HepG2 (cell line): ENCODE measurements around the gene VDAC1. TPM values are rescaled to one million over a fixed set of nuclear protein-coding genes. Genes with fewer than 3 reads are reported as not detected.

Experiments used
- ASH2L ChIP-seq: fragments of 300-600, 200-600 bp; sonication (generic); IDR thresholded peaks from 2 replicates; pipeline ENCODE4 v1.7.0; 2017; ENCODE audit warnings: low read depth, mild to moderate bottlenecking, moderate library complexity, mixed read lengths, low read length; ENCODE audit not compliant: insufficient read length
- ATF2 ChIP-seq: sonication (generic); formaldehyde crosslinking; IDR thresholded peaks from 2 replicates; pipeline ENCODE4 v1.4.0; 2020; ENCODE audit warnings: missing genetic modification reagents
- BCL6 ChIP-seq: IDR thresholded peaks from 2 replicates; pipeline ENCODE4 v1.6.1; 2016; ENCODE audit warnings: missing genetic modification reagents, missing compliant biosample characterization
- CBX1 ChIP-seq: IDR thresholded peaks from one replicate; pipeline ENCODE4 v1.6.1; 2016; ENCODE audit warnings: antibody characterized with exemption, low read depth
- DRAP1 ChIP-seq: IDR thresholded peaks from 2 replicates; pipeline ENCODE4 v1.6.1; 2016; ENCODE audit warnings: missing genetic modification reagents, missing compliant biosample characterization
- HNF1B ChIP-seq: sonication (generic); formaldehyde crosslinking; IDR thresholded peaks from 2 replicates; pipeline ENCODE4 v1.5.1; 2020; ENCODE audit warnings: mild to moderate bottlenecking, moderate library complexity, missing genetic modification reagents
- KLF13 ChIP-seq: sonication (generic); formaldehyde crosslinking; IDR thresholded peaks from 2 replicates; pipeline ENCODE4 v1.4.0; 2020; ENCODE audit warnings: mild to moderate bottlenecking, missing genetic modification reagents
- MEIS1 ChIP-seq: sonication (generic); formaldehyde crosslinking; IDR thresholded peaks from 2 replicates; pipeline ENCODE4 v1.9.0; 2021; ENCODE audit warnings: mild to moderate bottlenecking, missing genetic modification reagents, moderate library complexity, borderline replicate concordance
- MIXL1 ChIP-seq: IDR thresholded peaks from 2 replicates; pipeline ENCODE4 v1.6.1; 2016
- MNT ChIP-seq: fragments of 450-650 bp; IDR thresholded peaks from 2 replicates; pipeline ENCODE4 v1.6.1; 2016
- REPIN1 ChIP-seq: sonication (generic); formaldehyde crosslinking; IDR thresholded peaks from 2 replicates; pipeline ENCODE4 v1.8.0; 2022; ENCODE audit warnings: missing genetic modification reagents, low read depth, mild to moderate bottlenecking, borderline replicate concordance
- SYNCRIP ChIP-seq: fragments of 200-400 bp; formaldehyde crosslinking; IDR thresholded peaks from 2 replicates; pipeline ENCODE4 v1.6.1; 2018; ENCODE audit warnings: mild to moderate bottlenecking, low read depth, low read length; ENCODE audit not compliant: insufficient read depth
- ZHX2 ChIP-seq, 2 experiments: sonication (generic) in 1 of 2; formaldehyde crosslinking in 1 of 2; IDR thresholded peaks; 2 replicates each; pipeline versions ENCODE4 v1.6.1 to v1.9.0; 2014 to 2022; ENCODE audit warnings: antibody characterized with exemption in 1 of 2, borderline replicate concordance in 1 of 2, inconsistent platforms in 1 of 2, low read depth in 1 of 2, missing genetic modification reagents in 1 of 2
- ZNF263 ChIP-seq: sonication (generic); formaldehyde crosslinking; IDR thresholded peaks from 2 replicates; pipeline ENCODE4 v1.4.0; 2020; ENCODE audit warnings: missing genetic modification reagents
- ZNF619 ChIP-seq: sonication (generic); formaldehyde crosslinking; IDR thresholded peaks from 2 replicates; pipeline ENCODE4 v1.4.0; 2020; ENCODE audit warnings: mild to moderate bottlenecking, missing genetic modification reagents
- ZNF784 ChIP-seq: sonication (generic); formaldehyde crosslinking; IDR thresholded peaks from 2 replicates; pipeline ENCODE4 v1.5.1; 2020; ENCODE audit warnings: missing genetic modification reagents, mild to moderate bottlenecking, borderline replicate concordance
- ZSCAN31 ChIP-seq: sonication (generic); formaldehyde crosslinking; IDR thresholded peaks from 2 replicates; pipeline ENCODE4 v1.5.0; 2020; ENCODE audit warnings: low read depth, mild to moderate bottlenecking, missing genetic modification reagents
- polyA plus RNA-seq, 8 experiments: library from polyadenylated mRNA; depleted of rRNA in 3 of 8; stranded (reverse) in 7 of 8; unstranded in 1 of 8; fragments of >200 nt; fragmentation: Illumina TruSeq in 4 of 8; extraction: Trizol in 4 of 8; gene quantifications; 2 replicates each; pipeline versions ENCODE4 v1.2.1 to v1.2.3, GENCODE V29; 2011 to 2016; ENCODE audit warnings: low read depth in 4 of 8, missing spikeins in 1 of 8, mixed read lengths in 1 of 8; ENCODE audit not compliant: insufficient read depth in 1 of 8
- total RNA-seq, 5 experiments: library from RNA; depleted of rRNA; stranded (reverse); fragments of >200 nt; fragmentation: Illumina TruSeq; extraction: Trizol; gene quantifications; 2 replicates each; pipeline ENCODE4 v1.2.3, GENCODE V29; 2016; ENCODE audit warnings: low read depth in 1 of 5

VDAC1 gene
- total and polyA plus RNA-seq, 2 of the 13 experiments (the other 11 are each of a cell fraction or from before 2014, with no cell fraction given): 112 to 380 TPM

GRCh38 chr5:133977161-133977787 is 27.5 kb downstream of the VDAC1 start (continued):
- TF ChIP-seq ZNF784 (CRISPR knock-in tag): no peak
- peak; percentile 30 for TF ChIP-seq ASH2L
- TF ChIP-seq DRAP1 (CRISPR knock-in tag): 0 out of 2 replicates have a peak, but pooled peaks have one; percentile 23
- no peak for TF ChIP-seq ZNF619 (CRISPR knock-in tag)
- no peak for TF ChIP-seq CBX1
- TF ChIP-seq ZNF263 (CRISPR knock-in tag): 0 out of 2 replicates have a peak, but pooled peaks have one; percentile 2
- no peak for TF ChIP-seq MNT
- TF ChIP-seq ZSCAN31 (CRISPR knock-in tag): no peak
- TF ChIP-seq BCL6 (CRISPR knock-in tag): no peak
- no peak for TF ChIP-seq KLF13 (CRISPR knock-in tag)
- TF ChIP-seq SYNCRIP: no peak
- TF ChIP-seq REPIN1: no peak
- no peak for TF ChIP-seq MEIS1 (CRISPR knock-in tag)
- no peak for TF ChIP-seq ATF2 (CRISPR knock-in tag)
- TF ChIP-seq MIXL1 (CRISPR knock-in tag): no peak
- no peak for TF ChIP-seq HNF1B (CRISPR knock-in tag)
- no peak for TF ChIP-seq ZHX2 (IDR thresholded peaks at IDR 0.05; ENCODE audit: low read depth)
- no peak for TF ChIP-seq ZHX2 (CRISPR knock-in tag; IDR thresholded peaks at IDR 0.05; ENCODE audit: borderline replicate concordance)
